Measurements from ENCODE around the gene OR51M1. TPM values are rescaled to one million over a fixed set of nuclear protein-coding genes. Genes with fewer than 3 reads are reported as not detected.

The OR51M1 gene
- total RNA-seq, 1 experiment from 2014 or later: not detected

DNA sequence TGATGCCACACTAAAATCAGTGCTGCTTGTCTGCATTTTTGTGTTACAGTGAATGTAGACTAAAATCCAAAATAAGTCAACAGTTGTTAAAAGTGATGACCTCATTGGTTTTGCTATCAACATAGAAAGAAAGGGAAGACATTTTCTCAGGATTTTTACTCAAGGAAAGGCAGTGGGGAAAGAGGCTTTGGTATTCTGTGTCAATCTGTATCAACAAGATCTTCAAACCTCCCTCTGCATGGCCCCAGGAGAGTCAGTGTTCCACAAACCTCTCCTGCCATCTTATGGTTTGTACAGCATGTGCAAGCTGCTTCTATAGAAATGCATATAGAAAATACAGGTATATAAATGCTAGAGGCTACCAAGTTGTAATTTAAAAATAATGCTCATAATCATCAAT lies 13.8 kb upstream of the OR51M1 start:
- Histone ChIP-seq H3K4me1 (replicated peaks; ENCODE audit: insufficient read depth) (no peaks in the 10 kb centered on the region), H3K9me3 (ENCODE audit: insufficient read depth, low read depth) (no peaks in the 10 kb centered on the region), H3K27me3 (ENCODE audit: insufficient read depth, low read depth) (no peaks in the 10 kb centered on the region), H3K79me2 (ENCODE audit: low read depth) (no peaks in the 10 kb centered on the region), H3K4me2 (no peak overlapping the region), H3K36me3 (ENCODE audit: low read depth) (no peaks in the 10 kb centered on the region), H3K4me3 (no peak overlapping the region), H4K20me1 (ENCODE audit: insufficient read depth) (no peaks in the 10 kb centered on the region), H3K27ac (no peak overlapping the region), H3K9me2 (ENCODE audit: insufficient read depth) (no peaks in the 10 kb centered on the region), H3F3A (ENCODE audit: insufficient read depth, low read depth) (no peaks in the 10 kb centered on the region), H2AFZ (no peak overlapping the region)
- CTCF ChIA-PET: no interaction called here
- intact Hi-C loops (cut with micrococcal nuclease; ENCODE audit: unreplicated experiment): loop anchor here (5.0 kb wide), 1 partner anchor 742 kb away; no protein-coding TSS in a partner anchor
- POLR2A ChIA-PET (ENCODE audit: unreplicated experiment): no interaction called here
- no TSS peak for BruUV-seq (replicated peaks)
- DNase-seq: no peak
- no peak for TF ChIP-seq EZH2 (IDR thresholded peaks at IDR 0.05; ENCODE audit: low read depth)
- TF ChIP-seq, protein P1, sequence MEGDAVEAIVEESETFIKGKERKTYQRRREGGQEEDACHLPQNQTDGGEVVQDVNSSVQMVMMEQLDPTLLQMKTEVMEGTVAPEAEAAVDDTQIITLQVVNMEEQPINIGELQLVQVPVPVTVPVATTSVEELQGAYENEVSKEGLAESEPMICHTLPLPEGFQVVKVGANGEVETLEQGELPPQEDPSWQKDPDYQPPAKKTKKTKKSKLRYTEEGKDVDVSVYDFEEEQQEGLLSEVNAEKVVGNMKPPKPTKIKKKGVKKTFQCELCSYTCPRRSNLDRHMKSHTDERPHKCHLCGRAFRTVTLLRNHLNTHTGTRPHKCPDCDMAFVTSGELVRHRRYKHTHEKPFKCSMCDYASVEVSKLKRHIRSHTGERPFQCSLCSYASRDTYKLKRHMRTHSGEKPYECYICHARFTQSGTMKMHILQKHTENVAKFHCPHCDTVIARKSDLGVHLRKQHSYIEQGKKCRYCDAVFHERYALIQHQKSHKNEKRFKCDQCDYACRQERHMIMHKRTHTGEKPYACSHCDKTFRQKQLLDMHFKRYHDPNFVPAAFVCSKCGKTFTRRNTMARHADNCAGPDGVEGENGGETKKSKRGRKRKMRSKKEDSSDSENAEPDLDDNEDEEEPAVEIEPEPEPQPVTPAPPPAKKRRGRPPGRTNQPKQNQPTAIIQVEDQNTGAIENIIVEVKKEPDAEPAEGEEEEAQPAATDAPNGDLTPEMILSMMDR (conservative IDR thresholded peaks at IDR 0.05): no peak

DNA sequence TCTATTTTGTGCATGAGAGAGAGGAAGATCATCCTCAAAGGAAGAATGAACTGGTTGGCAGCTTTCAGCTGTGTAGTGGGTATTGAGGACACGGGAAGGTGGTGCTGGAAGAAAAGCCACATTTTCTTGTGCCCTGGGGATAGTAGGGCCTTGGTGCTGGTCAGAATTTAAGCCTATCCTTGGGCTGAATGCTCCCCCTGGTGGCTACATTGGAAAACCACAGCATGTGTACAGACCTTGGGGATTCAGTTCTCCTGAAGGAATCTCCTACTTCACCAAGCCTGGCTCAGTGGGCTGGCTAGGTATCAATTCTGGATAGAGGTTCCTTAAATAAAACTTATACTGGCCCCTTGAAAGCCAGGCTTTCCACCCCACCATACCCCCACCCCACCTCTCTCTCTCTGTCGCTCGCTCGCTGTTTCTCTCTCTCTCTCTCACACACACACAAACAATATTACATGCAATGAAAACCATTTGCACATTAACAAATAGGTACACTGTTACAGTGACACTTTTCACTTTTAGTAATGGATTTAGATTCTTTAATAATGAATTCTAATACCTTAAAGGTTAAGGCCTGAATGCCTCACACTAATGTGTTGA lies 2.8 kb upstream of the OR51M1 start:
- POLR2A ChIA-PET (ENCODE audit: unreplicated experiment): no interaction called here
- Histone ChIP-seq H3K27me3 (ENCODE audit: insufficient read depth, low read depth) (no peaks in the 10 kb centered on the region), H3F3A (ENCODE audit: insufficient read depth, low read depth) (no peaks in the 10 kb centered on the region), H3K36me3 (ENCODE audit: low read depth) (no peaks in the 10 kb centered on the region), H2AFZ (no peak overlapping the region), H4K20me1 (ENCODE audit: insufficient read depth) (no peaks in the 10 kb centered on the region), H3K9me2 (ENCODE audit: insufficient read depth) (no peaks in the 10 kb centered on the region), H3K4me3 (no peak overlapping the region), H3K4me1 (replicated peaks; ENCODE audit: insufficient read depth) (no peaks in the 10 kb centered on the region), H3K4me2 (no peak overlapping the region), H3K27ac (no peak overlapping the region), H3K9me3 (ENCODE audit: insufficient read depth, low read depth) (no peaks in the 10 kb centered on the region), H3K79me2 (ENCODE audit: low read depth) (no peaks in the 10 kb centered on the region)
- intact Hi-C loops (cut with micrococcal nuclease; ENCODE audit: unreplicated experiment): loop anchor here (1.0 to 5.0 kb wide), 3 partner anchors 177 to 754 kb away; no protein-coding TSS in a partner anchor
- TF ChIP-seq, protein P1 (conservative IDR thresholded peaks at IDR 0.05): peak; percentile 75
- TF ChIP-seq EZH2 (IDR thresholded peaks at IDR 0.05; ENCODE audit: low read depth): no peak
- peak in 1 of 2 experiments; percentile 23 for DNase-seq
- no TSS peak for BruUV-seq (replicated peaks)
- CTCF ChIA-PET: no interaction called here

DNA sequence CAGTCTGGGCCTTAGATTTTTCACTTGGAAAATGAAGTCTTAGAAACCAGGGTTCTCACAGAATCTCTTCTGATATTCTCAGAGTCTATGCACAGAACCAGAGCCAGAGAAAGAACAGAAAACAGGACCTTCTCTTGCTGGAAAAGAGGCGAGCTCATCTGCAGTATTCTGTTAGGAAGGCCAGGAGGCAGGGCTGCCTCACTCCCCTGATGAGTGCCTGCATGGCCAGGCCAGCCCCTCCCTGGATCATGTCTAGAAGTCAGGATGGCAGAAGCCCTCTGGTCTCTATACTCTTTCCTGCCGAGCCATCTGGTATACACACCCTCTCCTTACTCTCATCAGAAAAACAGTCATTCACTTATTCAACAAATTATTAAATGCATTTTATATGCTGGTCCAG lies 723 bp downstream of the OR51M1 start:
- no peak overlapping the region for H3K4me3 ChIP-seq
- intact Hi-C loops (cut with micrococcal nuclease; ENCODE audit: unreplicated experiment): loop anchor here (5.0 kb wide), 1 partner anchor 757 kb away; no protein-coding TSS in a partner anchor
- BruUV-seq (replicated peaks): no TSS peak
- ChIA-PET POLR2A (ENCODE audit: unreplicated experiment) (no interaction called here), CTCF (no interaction called here)
- no peaks in the 10 kb centered on the region for H3K27me3 ChIP-seq (ENCODE audit: insufficient read depth, low read depth)
- H3K36me3 ChIP-seq (ENCODE audit: low read depth): no peaks in the 10 kb centered on the region
- no peaks in the 10 kb centered on the region for H3K9me3 ChIP-seq (ENCODE audit: insufficient read depth, low read depth)
- H3K27ac ChIP-seq: no peak overlapping the region
- no peak overlapping the region for H3K4me2 ChIP-seq
- no peaks in the 10 kb centered on the region for H3K4me1 ChIP-seq (replicated peaks; ENCODE audit: insufficient read depth)
- H3F3A ChIP-seq (ENCODE audit: insufficient read depth, low read depth): no peaks in the 10 kb centered on the region
- TF ChIP-seq, protein P1 (conservative IDR thresholded peaks at IDR 0.05): no peak
- TF ChIP-seq EZH2 (IDR thresholded peaks at IDR 0.05; ENCODE audit: low read depth): no peak
- H3K79me2 ChIP-seq (ENCODE audit: low read depth): no peaks in the 10 kb centered on the region
- no peaks in the 10 kb centered on the region for H3K9me2 ChIP-seq (ENCODE audit: insufficient read depth)
- no peak overlapping the region for H2AFZ ChIP-seq
- no peaks in the 10 kb centered on the region for H4K20me1 ChIP-seq (ENCODE audit: insufficient read depth)
- no peak for DNase-seq
